Panc1 (cell line): Measurements from ENCODE around the gene CTNNA1. TPM values are rescaled to one million over a fixed set of nuclear protein-coding genes. Genes with fewer than 3 reads are reported as not detected.

Experiments
- ATAC-seq: fragments of 200-7000 bp; cut with Tn5 transposase; 2 replicates; pipeline ENCODE4 v1.9.1; 2020; ENCODE audit warnings: mild to moderate bottlenecking, moderate library complexity
- BruUV-seq: library from RNA; stranded (reverse); fragments of 400-500 nt; replicated peaks from 2 replicates; lab custom pipeline; 2021; lab: Mats Ljungman, UMichigan
- CTCF ChIA-PET: fragments of 300-600 bp; sonication (Branson Sonifier 250); formaldehyde crosslinking; loops from one replicate; lab custom pipeline; 2022; ENCODE audit warnings: antibody characterized with exemption; lab: Charles Lee
- POLR2A ChIA-PET: fragments of 300-600 bp; sonication (Branson Sonifier 250); formaldehyde crosslinking; loops from one replicate; lab custom pipeline; 2022; ENCODE audit warnings: antibody characterized with exemption; lab: Charles Lee
- DNase-seq: peaks from one replicate; pipeline ENCODE4 v3.0.0-alpha.2; 2010; ENCODE audit warnings: low read depth, low spot score
- H3K27ac ChIP-seq: 2 replicates; pipeline ENCODE4 v1.5.1; 2011; ENCODE audit warnings: mild to moderate bottlenecking, low read length, inconsistent platforms
- H3K27me3 ChIP-seq: fragments of 200-500 bp; sonication (Bioruptor generic); 2 replicates; pipeline ENCODE4 v1.6.0; 2014; ENCODE audit warnings: low read length, inconsistent platforms; ENCODE audit not compliant: control insufficient read depth, insufficient read depth
- H3K36me3 ChIP-seq: fragments of 200-500 bp; sonication (Bioruptor generic); 2 replicates; pipeline ENCODE4 v1.5.1; 2014; ENCODE audit warnings: inconsistent platforms, mild to moderate bottlenecking, low read length, moderate library complexity; ENCODE audit not compliant: control insufficient read depth, insufficient read depth
- H3K4me1 ChIP-seq: 2 replicates; pipeline ENCODE4 v1.5.1; 2011; ENCODE audit warnings: inconsistent platforms, mild to moderate bottlenecking, low read length, moderate library complexity; ENCODE audit not compliant: control insufficient read depth, insufficient read depth
- H3K4me3 ChIP-seq, 2 experiments: 2 replicates each; pipeline ENCODE4 v1.5.1; 2011 to 2012; ENCODE audit warnings: low read depth in 2 of 2, low read length in 2 of 2, mild to moderate bottlenecking in 2 of 2, inconsistent platforms in 1 of 2, moderate library complexity in 1 of 2
- H3K9me3 ChIP-seq: fragments of 200-500 bp; sonication (Bioruptor generic); 2 replicates; pipeline ENCODE4 v1.5.1; 2014; ENCODE audit warnings: low read depth, mild to moderate bottlenecking, inconsistent platforms, low read length, moderate library complexity; ENCODE audit not compliant: control insufficient read depth, insufficient read depth
- CTCF ChIP-seq: fragments of 450-650 bp; IDR thresholded peaks from 2 replicates; pipeline ENCODE4 v1.5.1; 2017; ENCODE audit warnings: mild to moderate bottlenecking
- POLR2AphosphoS5 ChIP-seq: IDR thresholded peaks from 2 replicates; pipeline ENCODE4 v1.6.1; 2012; ENCODE audit warnings: mild to moderate bottlenecking, low read depth, low read length, moderate library complexity
- REST ChIP-seq, 2 experiments: IDR thresholded peaks; 2 replicates each; pipeline ENCODE4 v1.6.1; 2011 to 2012; ENCODE audit warnings: low read depth in 2 of 2, control low read depth in 1 of 2, low read length in 1 of 2, mild to moderate bottlenecking in 1 of 2, moderate library complexity in 1 of 2; ENCODE audit not compliant: insufficient read depth in 1 of 2
- SIN3A ChIP-seq: IDR thresholded peaks from 2 replicates; pipeline ENCODE4 v1.6.1; 2012; ENCODE audit warnings: low read depth, mild to moderate bottlenecking, low read length, moderate library complexity, borderline replicate concordance; ENCODE audit not compliant: insufficient read depth
- TCF7L2 ChIP-seq: IDR thresholded peaks from 2 replicates; pipeline ENCODE4 v1.6.1; 2011; ENCODE audit warnings: mild to moderate bottlenecking, low read depth, low read length, inconsistent platforms
- in situ Hi-C: cut with HindIII; loops from 2 replicates; pipeline ENCODE4 v1.10.0; 2016; ENCODE audit warnings: low sequenced_read_pairs, low pct_unique_long_range_greater_than_20kb
- intact Hi-C: fragments of 100-400 bp; cut with micrococcal nuclease; formaldehyde crosslinking; loops from one replicate; pipeline ENCODE4 v1.10.0; 2022; ENCODE audit not compliant: unreplicated experiment
- total RNA-seq: library from RNA; stranded (reverse); gene quantifications from one replicate; pipeline ENCODE4 v1.2.1, GENCODE V29; 2021; ENCODE audit not compliant: unreplicated experiment

The CTNNA1 gene
- total RNA-seq, 1 experiment from 2014 or later, result 298 TPM

- ATAC-seq (no peak), DNase-seq (no peak)
- intact Hi-C loops (no loop called here), in situ Hi-C loops (no loop called here)
- BruUV-seq, result no TSS peak
- H3K27me3 ChIP-seq, result no peaks in the 10 kb centered on the region
- no peaks in the 10 kb centered on the region for H3K9me3 ChIP-seq
- H3K4me3 ChIP-seq, result no peak overlapping the region
- H3K27ac ChIP-seq, result no peak overlapping the region
- ChIA-PET CTCF (no interaction called here), POLR2A (no interaction called here)
- H3K4me1 ChIP-seq, result no peaks in the 10 kb centered on the region
- H3K36me3 ChIP-seq, result no peaks in the 10 kb centered on the region
- TF ChIP-seq REST (IDR thresholded peaks at IDR 0.05; ENCODE audit: insufficient read depth in 1 of 2, low read depth in 2 of 2, low read length in 1 of 2) (no peak), POLR2AphosphoS5 (no peak), TCF7L2 (no peak), SIN3A (no peak), CTCF (no peak)
Measured at GRCh38 chr5:138950421-138951031, 197.3 kb downstream of the CTNNA1 start.

- ATAC-seq, result no peak
- CTCF ChIA-PET, result no interaction called here
- DNase-seq, result no peak
- BruUV-seq, result no TSS peak
- POLR2A ChIA-PET, result no interaction called here
- intact Hi-C loops, result no loop called here
- in situ Hi-C loops, result no loop called here
- Histone ChIP-seq H3K36me3 (no peaks in the 10 kb centered on the region), H3K4me1 (no peaks in the 10 kb centered on the region), H3K27ac (no peak overlapping the region), H3K4me3 (no peak overlapping the region), H3K9me3 (no peaks in the 10 kb centered on the region), H3K27me3 (no peaks in the 10 kb centered on the region)
- TF ChIP-seq POLR2AphosphoS5 (no peak), CTCF (no peak), SIN3A (no peak), REST (IDR thresholded peaks at IDR 0.05; ENCODE audit: insufficient read depth in 1 of 2, low read depth in 2 of 2, low read length in 1 of 2) (no peak), TCF7L2 (no peak)
Measured at GRCh38 chr5:138951091-138951985, 198.1 kb downstream of the CTNNA1 start.
